ENCODE results near the gene F7. TPM values are rescaled to one million over a fixed set of nuclear protein-coding genes. Genes with fewer than 3 reads are reported as not detected.
"Not testable (repeated sequence)": the region's sequence is repeated elsewhere in the genome, so short reads cannot be mapped to it uniquely, and the experiment has no call there.

Gene F7
- total RNA-seq, 1 donor from 2014 or later, result 0.85 TPM

DNA sequence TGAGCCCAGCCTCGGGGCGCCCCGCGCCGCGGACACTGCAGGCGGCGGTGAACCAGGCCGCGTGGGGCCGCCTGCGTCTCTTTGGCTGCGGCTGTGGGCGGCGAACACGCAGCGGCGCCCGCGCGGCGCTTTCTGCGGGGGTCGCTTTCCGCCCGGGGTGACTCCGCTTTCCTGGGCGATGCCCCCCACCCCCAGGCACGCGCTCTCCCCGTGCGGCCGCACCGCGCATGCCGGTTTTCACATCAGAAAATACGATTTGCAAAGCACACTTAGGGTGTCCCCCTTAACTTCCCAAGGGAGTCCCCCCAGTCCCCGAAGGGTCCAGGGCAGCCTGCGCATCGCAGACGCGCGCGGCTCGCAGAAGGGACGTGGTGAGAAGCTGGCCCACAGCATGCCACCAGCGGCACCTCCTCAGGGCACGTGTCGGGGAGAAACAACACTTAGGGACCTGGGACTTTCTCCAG lies 5.3 kb downstream of the F7 start:
- Histone ChIP-seq H3K27ac (no peak overlapping the region), H3K9me3 (no peaks in the 10 kb centered on the region), H3K36me3 (no peaks in the 10 kb centered on the region), H3K4me3 (peak overlapping the region; percentile 40 to 53), H3K4me1 (peaks cover 3 to 6% of the 10 kb centered on the region in 2 donors), H3K27me3 (peaks cover 11% of the 10 kb centered on the region)
- intact Hi-C loops (cut with DNase I), result no loop called here
- TF ChIP-seq, protein P1, sequence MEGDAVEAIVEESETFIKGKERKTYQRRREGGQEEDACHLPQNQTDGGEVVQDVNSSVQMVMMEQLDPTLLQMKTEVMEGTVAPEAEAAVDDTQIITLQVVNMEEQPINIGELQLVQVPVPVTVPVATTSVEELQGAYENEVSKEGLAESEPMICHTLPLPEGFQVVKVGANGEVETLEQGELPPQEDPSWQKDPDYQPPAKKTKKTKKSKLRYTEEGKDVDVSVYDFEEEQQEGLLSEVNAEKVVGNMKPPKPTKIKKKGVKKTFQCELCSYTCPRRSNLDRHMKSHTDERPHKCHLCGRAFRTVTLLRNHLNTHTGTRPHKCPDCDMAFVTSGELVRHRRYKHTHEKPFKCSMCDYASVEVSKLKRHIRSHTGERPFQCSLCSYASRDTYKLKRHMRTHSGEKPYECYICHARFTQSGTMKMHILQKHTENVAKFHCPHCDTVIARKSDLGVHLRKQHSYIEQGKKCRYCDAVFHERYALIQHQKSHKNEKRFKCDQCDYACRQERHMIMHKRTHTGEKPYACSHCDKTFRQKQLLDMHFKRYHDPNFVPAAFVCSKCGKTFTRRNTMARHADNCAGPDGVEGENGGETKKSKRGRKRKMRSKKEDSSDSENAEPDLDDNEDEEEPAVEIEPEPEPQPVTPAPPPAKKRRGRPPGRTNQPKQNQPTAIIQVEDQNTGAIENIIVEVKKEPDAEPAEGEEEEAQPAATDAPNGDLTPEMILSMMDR (IDR thresholded peaks at IDR 0.05), result peak in 1 of 3 experiments; percentile 3
- DNase-seq (ENCODE audit: low spot score in 2 of 2), result peak in 1 of 2 donors; percentile 58

DNA sequence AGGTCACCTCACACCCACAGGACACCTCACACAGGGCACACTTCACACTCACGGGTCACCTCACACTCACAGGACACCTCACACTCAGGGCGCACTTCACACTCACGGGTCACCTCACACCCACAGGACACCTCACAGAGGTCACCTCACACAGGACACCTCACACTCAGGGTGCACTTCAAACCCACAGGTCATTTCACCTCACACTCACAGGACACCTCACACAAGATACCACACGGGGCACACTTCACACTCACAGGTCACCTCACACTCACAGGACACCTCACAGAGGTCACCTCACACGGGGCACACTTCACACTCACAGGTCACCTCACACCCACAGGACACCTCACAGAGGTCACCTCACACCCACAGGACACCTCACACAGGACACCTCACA lies 6.2 kb downstream of the F7 start:
- intact Hi-C loops (cut with DNase I), result not testable (repeated sequence)
- peak in 1 of 2 donors; percentile 22 for DNase-seq (ENCODE audit: low spot score in 2 of 2)
- peaks cover 11% of the 10 kb centered on the region for H3K27me3 ChIP-seq

DNA sequence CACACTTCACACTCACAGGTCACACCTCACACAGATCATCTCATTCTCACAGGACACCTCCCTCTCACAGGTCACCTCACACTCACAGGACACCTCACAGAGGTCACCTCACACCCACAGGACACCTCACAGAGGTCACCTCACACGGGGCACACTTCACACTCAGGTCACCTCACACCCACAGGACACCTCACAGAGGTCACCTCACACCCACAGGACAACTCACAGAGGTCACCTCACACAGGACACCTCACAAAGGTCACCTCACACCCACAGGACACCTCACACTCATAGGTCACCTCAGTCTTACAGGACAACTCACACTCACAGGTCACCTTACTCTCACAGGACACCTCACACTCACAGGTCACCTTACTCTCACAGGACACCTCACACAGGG lies 6.9 kb downstream of the F7 start:
- H3K4me3 ChIP-seq; H3K9me3 ChIP-seq; H3K36me3 ChIP-seq; H3K27ac ChIP-seq; H3K4me1 ChIP-seq; intact Hi-C loops (cut with DNase I): not testable (repeated sequence)
- peak in 1 of 2 donors; percentile 27 for DNase-seq (ENCODE audit: low spot score in 2 of 2)
- peaks cover 11% of the 10 kb centered on the region for H3K27me3 ChIP-seq

More for the DNA sequence above, 6.2 kb downstream of the F7 start:
- H3K4me3 ChIP-seq, H3K4me1 ChIP-seq, H3K36me3 ChIP-seq, H3K27ac ChIP-seq, H3K9me3 ChIP-seq: not testable (repeated sequence)

DNA sequence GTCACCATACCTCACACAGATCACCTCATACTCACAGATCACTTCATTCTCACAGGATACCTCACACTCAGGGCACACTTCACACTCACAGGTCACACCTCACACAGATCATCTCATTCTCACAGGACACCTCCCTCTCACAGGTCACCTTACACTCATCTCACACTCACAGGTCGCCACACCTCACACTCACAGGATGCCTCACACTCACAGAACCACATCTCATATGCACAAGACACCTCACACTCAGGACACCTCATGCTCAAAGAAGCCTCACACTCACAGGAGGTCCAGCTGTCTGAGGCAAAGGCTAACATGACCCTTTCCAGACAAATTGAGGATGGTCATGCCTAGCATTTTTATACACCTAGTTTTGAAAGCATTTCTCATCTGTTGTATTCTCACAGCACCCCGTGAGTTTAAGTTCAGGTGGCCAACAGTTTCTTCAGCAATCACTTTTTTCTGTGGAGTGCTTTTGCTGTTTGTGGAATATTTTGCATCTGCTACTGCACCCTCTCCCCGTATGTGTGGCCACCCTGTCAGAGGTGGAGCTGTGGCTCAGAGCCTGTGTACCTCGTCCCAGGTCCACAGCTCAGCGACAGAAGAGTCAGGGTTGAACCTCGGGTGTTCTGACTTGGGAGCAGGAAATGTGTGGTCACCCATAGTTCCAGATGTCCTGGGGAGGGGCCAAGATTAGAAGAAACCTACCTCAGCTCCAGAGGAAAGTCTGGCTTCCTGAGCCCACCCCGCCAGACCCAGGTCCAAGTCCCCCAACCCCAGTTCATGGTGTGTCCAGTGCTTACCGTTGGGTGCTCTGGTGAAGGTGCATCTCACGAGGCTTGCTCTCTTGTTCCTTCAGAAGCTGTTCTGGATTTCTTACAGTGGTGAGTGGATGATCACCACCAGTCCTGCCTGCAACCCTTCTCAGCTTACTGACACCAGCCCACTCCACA lies 7.6 kb downstream of the F7 start:
- intact Hi-C loops (cut with DNase I), result no loop called here
- DNase-seq (ENCODE audit: low spot score in 2 of 2), result peak in 1 of 2 donors; percentile 38
- peaks cover 11% of the 10 kb centered on the region for H3K27me3 ChIP-seq

DNA sequence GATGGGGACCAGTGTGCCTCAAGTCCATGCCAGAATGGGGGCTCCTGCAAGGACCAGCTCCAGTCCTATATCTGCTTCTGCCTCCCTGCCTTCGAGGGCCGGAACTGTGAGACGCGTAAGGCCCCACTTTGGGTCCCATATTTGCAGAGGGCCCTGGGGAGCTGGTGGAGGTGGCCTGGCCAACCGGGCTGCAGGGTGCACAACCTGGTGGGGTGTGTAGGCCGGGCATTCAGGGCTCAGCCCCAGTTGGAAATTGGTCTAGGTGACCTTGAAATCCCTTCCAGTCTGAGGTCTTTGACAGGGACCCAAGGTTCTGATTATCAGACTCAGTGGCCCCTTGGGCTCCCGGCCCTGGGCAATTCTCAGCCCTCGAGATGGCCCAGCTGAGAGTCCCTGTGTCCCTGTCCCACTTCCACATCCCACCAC lies 8.3 kb downstream of the F7 start:
- Histone ChIP-seq H3K4me1 (peaks cover 3 to 6% of the 10 kb centered on the region in 2 donors), H3K36me3 (no peaks in the 10 kb centered on the region), H3K27me3 (peaks cover 11% of the 10 kb centered on the region), H3K27ac (no peak overlapping the region), H3K9me3 (no peaks in the 10 kb centered on the region), H3K4me3 (no peak overlapping the region)
- TF ChIP-seq, protein P1 (IDR thresholded peaks at IDR 0.05), result no peak
- intact Hi-C loops (cut with DNase I), result no loop called here
- DNase-seq (ENCODE audit: low spot score in 2 of 2), result peak in 1 of 2 donors; percentile 31

More for the DNA sequence above, 7.6 kb downstream of the F7 start:
- TF ChIP-seq, protein P1 (IDR thresholded peaks at IDR 0.05), result no peak
- Histone ChIP-seq H3K4me3 (no peak overlapping the region), H3K4me1 (peaks cover 3 to 6% of the 10 kb centered on the region in 2 donors), H3K27ac (no peak overlapping the region), H3K9me3 (no peaks in the 10 kb centered on the region), H3K36me3 (no peaks in the 10 kb centered on the region)

DNA sequence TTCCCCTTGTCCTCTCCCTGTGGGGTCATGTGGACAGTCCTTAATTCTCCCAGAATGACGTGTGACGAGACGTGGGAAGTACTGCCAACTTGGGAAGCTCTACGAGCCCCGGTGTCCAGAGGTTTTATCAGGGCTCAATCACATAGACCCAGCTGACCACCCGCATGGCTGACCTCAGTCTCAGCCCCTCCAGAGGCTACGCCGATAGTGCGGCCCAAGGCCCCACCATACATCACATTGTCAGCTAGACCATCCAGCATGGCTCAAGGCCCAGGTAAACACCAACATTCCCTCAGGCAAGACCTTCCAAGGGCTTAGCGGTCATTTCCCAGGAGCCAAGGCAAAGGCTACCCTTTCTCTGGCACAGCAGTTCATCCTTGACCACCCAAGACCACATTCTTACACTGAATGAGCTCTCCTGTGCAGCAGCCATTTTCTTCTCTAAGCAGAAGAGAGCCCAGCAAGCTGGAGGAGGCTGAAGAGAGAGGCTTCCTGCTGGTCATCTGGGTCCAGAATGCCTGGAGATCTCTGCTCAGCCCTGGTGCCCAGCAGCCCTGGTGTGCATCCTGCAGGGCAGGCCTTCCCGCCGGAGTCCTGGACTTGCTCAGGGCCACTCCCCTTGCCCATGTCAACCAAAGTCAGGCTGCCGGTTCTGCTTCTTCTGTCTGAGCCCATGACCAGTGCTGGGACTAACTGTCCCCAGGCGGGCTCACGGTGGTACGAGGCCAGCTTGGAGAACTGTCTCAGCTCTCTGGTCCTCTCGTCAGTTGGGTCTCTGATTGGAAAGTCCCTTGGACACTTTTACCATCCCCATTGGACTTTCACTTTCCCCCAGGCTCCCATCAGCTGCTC lies 9.1 kb downstream of the F7 start:
- no peak overlapping the region for H3K4me3 ChIP-seq
- peak in 1 of 2 donors; percentile 58 for DNase-seq (ENCODE audit: low spot score in 2 of 2)
- TF ChIP-seq, protein P1 (IDR thresholded peaks at IDR 0.05), result no peak
- intact Hi-C loops (cut with DNase I), result no loop called here
- H3K27me3 ChIP-seq, result peaks cover 8% of the 10 kb centered on the region
- no peaks in the 10 kb centered on the region for H3K9me3 ChIP-seq
- H3K27ac ChIP-seq, result no peak overlapping the region
- H3K36me3 ChIP-seq, result no peaks in the 10 kb centered on the region
- peaks cover 3 to 4% of the 10 kb centered on the region in 2 donors for H3K4me1 ChIP-seq
